Fibroblast of skin of left biceps (primary cell): ENCODE measurements around the gene MSI2.

ENCODE experiments used
- DNase-seq, 2 experiments: peaks; one replicate each; pipeline ENCODE4 v3.0.0-alpha.2; 2013; ENCODE audit warnings: low read depth in 2 of 2

The MSI2 gene

GRCh38 chr17:57595947-57596695 is 339.8 kb downstream of the MSI2 start:
- no peak for DNase-seq

- no peak for DNase-seq
Measured at GRCh38 chr17:57597101-57597500, 340.8 kb downstream of the MSI2 start.

DNA sequence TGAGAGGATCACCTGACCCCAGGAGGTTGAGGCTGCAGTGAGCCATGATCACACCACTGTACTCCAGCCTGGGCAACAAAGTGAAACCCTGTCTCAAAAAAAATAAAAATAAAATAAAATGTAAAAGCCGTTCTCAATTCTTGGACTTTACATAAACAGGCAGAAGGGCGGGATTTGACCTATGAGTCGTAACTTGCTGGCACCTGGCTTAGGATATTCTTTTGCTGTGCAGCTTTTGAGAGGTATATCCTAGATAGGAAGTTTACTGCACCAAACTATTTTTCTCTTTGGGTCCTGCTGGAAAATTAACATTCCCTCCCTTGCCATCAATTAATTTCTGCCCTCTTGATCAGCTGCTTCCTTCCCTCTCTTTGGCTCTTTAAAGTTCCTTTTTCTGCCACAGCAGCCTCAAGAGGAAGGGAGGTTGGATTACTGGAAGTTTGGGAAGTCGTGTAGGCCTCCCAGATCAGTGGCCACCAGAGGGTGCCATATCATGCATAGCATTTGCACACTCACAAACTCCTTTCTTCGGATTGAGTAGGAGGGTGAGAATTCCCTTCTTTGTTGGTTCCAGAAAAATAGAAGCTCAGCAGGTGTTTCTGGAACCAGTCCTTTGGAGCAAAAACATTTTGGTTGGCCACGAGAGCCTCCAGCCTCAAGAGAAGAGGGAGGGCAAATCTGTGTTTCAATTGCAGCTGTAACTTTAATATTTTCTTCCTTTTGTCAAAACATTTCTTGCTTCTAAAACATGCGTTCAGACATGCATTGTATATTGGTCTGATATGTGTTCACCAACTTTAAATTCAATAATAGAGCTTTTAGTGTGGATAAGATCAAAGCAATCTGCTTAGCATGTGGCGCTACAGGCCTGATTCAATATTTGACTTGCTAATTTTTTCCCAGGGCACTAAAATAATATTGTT is 341.5 kb downstream of the MSI2 start:
- no peak for DNase-seq

DNA sequence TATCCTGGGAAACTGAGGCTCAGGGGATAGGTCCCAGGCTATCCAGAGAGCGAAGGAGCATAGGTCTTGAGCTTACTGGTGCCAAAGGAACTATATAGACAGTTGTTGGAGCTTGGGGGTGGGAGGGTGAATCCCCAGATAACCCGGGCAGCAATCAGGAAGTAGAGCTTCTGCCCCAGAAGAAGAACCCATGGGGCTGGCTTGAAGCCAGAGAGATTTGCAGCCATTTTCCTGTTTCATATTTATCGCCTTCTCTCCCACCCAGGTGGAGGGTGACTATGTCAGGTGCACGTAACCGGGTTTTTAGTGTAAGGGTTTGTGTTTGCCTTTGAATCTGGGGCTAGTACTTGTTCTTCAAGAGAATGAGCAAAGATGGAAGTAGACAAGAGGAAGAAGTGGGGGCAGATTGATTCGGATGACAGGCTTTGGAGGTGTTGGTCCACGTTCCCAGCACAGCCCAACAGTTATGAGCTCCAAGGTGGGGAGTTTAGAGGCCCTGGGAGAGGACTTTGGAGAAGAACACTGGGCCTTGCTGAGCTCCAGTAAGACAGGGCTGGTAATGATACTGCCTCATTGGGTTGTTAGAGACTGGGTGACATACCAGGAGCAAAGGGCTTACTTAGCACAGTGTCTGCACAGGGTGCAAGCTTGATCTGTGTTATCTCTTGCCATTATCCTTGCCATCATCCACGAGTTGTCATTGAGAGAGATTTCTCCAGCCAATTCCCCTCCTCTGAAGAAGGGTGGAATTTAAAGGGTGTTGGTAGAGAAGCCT is 343.1 kb downstream of the MSI2 start:
- DNase-seq, result no peak

DNA sequence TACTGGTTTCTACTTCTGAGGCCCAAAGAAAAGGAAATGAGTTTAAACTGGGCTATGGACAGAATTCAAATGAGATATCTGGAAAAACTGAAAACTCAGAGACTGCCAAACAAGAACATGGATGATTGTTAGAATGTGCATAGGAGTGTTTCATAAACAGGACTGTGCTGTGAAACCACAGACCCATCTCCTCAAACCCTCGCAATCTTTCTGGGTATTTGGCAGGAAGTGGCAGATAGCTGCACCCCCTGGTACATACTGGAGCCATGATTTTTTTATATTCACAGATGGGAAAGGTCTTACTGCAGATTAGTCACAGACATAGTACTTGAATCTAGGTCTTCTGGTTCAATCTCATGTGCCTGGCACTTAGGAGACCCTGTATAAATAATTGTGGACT is 343.8 kb downstream of the MSI2 start:
- no peak for DNase-seq

GRCh38 chr17:57601143-57601735 is 344.9 kb downstream of the MSI2 start:
- no peak for DNase-seq

- DNase-seq, result no peak
Measured at GRCh38 chr17:57602896-57603295, 346.6 kb downstream of the MSI2 start.

DNA sequence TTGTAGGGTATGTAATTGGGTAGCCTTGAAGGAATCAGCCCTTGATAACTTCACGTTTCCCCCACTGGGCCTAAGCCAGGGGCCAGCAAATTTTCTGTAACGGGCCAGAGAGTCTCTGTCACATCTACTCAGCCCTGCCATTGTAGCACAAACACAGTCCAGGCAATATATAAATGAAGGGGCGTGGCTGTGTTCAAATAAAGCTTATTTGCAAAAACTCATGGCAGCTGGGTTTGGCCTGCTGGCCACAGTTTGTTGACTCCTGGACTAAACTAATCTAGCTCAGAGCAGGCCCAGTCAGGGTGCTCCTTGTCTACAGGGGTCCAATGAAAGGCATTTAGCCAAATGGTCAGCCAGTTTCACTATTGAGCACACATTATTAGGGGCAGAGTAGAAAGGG is 347.2 kb downstream of the MSI2 start:
- DNase-seq, result no peak

DNA sequence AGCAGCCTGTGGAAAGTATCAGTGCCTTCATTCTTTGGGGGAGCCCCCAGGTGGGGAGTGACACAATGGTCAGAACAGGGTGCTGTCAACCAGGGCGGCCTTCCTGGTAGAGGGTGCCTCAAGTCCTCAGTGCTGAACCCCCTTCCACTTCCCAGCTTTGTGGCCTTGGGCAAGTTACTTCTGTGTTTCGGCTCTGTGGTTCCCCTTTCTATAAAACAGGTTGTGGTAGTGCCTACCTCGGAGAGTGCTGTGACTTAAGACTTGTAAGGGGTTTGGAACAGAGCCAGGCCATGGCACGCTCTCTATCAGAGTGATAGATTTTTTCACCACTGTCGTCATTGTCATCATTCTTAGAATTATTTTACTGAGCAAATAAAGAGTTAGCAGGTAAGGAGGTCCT is 347.7 kb downstream of the MSI2 start:
- DNase-seq, result no peak

GRCh38 chr17:57604771-57605674 is 348.7 kb downstream of the MSI2 start:
- no peak for DNase-seq

- DNase-seq, result no peak
Measured at GRCh38 chr17:57605675-57606105, 349.4 kb downstream of the MSI2 start.

DNA sequence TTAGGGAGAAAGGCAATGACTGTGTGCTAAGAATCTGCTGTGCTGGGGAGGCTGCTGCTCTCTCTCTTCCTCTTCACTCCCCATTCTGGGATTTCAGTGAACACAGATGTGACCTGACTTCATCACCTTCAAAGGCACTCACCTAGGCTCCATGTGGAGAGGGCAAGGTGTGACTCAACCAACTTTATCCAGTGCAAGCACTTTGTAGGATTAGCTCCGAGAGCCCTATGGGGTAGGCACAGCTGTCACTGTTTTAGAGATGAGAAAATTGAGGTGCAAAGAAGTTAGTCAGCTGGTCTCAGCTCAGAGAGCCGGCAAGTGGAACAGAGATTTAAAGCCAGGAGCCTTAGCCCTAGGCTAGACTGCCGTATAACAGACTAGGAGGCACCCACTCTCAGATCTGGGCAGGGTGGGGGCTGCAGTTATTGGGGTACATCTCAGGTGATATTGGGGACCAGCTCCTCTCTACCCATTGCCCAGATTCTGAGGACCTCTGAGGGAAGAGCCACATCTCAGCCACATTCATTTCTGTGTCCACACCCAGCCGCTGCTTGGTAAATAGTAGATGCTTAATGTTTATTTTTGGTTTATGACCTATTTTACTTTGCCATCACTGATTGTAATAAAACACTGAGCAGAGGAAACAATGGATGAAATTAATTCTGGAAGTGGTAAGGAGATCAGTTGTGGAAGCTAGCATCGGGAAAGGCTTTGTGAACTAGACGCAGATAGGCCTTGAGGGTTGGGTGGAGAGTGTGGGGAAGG is 350.0 kb downstream of the MSI2 start:
- DNase-seq, result no peak

GRCh38 chr17:57607553-57608120 is 351.3 kb downstream of the MSI2 start:
- no peak for DNase-seq

- DNase-seq, result no peak
Measured at GRCh38 chr17:57608369-57609124, 352.2 kb downstream of the MSI2 start.

DNA sequence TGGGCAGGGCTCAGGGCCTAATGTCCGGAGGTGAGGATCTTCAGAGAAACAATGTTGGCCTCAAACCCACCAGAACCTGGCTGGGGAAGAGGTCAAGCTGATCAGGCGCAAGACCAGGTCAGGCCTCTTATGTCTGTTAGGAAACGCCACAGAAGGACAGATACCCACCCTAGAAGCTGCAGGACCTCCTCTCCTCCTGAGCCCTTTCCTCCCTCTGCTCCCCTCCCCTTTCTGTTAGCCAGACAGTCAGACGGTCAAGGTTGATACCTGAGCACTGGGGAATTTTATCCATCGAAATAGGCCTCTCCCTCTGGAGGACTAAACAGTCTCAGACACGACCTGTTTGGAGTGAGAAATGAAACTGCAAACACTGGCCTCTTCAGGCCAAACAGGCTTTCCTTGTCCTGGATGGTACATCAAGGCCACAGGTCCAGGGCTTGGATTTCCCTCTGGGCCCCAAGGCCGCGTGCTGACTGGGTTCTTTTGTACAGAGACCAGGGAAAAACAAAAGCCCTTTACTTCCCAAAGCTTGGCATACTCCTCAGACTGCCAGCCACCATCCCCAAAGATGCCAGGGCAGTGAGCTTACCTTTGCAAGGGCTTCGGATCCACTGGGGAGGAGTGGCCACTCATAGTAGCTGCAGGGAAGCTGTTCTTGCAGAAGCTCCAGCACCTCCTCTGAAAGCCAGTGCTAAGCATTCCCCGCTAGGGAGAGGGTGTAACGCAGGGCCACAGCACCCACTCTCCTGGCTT is 353.0 kb downstream of the MSI2 start:
- no peak for DNase-seq

DNA sequence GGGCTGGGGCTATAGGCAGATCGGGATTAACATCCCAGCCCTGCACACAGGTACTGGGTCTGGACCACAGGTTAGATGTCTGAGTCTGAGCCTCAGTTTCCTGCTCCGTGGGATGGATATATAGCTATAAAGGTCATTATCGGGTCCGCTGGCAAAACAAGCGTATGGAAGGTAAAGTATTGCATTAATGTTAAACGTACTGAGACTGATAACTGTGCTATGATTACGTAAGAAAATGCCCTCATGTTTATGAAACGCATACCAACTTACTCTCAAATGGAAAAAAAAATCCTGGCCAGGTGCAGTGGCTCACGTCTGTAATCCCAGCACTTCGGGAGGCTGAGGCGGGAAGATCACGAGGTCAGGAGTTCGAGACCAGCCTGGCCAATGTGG is 353.6 kb downstream of the MSI2 start:
- DNase-seq, result no peak

GRCh38 chr17:57612202-57613071 is 356.1 kb downstream of the MSI2 start:
- no peak for DNase-seq
